Endothelial cell of umbilical vein (primary cell): ENCODE measurements around the gene EIF2AK2. TPM values are rescaled to one million over a fixed set of nuclear protein-coding genes. Genes with fewer than 3 reads are reported as not detected.

Experiments
- BruUV-seq: library from RNA; stranded (reverse); fragments of 400-500 nt; replicated peaks from 2 replicates; lab custom pipeline; 2021; lab: Mats Ljungman, UMichigan
- CTCF ChIA-PET: fragments of 300-600, 350-600 bp; sonication (Branson Sonifier 250); formaldehyde crosslinking; loops from one replicate; lab custom pipeline; 2021; ENCODE audit warnings: antibody characterized with exemption, inconsistent platforms; lab: Charles Lee
- POLR2A ChIA-PET: fragments of 300-600, 350-600 bp; sonication (Branson Sonifier 250); formaldehyde crosslinking; loops from one replicate; lab custom pipeline; 2021; ENCODE audit warnings: antibody characterized with exemption, inconsistent platforms; lab: Charles Lee
- DNase-seq: peaks from one replicate; pipeline ENCODE4 v3.0.0-alpha.2; 2011; ENCODE audit warnings: low read depth, low spot score
- FAIRE-seq: peaks from 2 replicates; lab custom pipeline; 2011; peaks lifted over from hg19 to GRCh38; lab: Jason Lieb, UNC
- H2AFZ ChIP-seq: 2 replicates; pipeline ENCODE4 v1.6.0; 2012; ENCODE audit warnings: low read depth, low read length, control low read depth, inconsistent platforms
- H3K27ac ChIP-seq: 2 replicates; pipeline ENCODE4 v1.5.1; 2011; ENCODE audit warnings: low read depth, mild to moderate bottlenecking, control low read depth, low read length, moderate library complexity; ENCODE audit not compliant: insufficient read depth
- H3K27me3 ChIP-seq, 2 experiments: 2 replicates each; pipeline versions ENCODE4 v1.6.0 to v1.6.1; 2011; ENCODE audit warnings: low read length in 2 of 2, mixed read lengths in 1 of 2; ENCODE audit not compliant: control insufficient read depth in 2 of 2, insufficient read depth in 2 of 2
- H3K36me3 ChIP-seq, 2 experiments: 2 replicates in 1 of 2; 3 replicates in 1 of 2; pipeline ENCODE4 v1.5.1; 2011; ENCODE audit warnings: low read length in 2 of 2, mild to moderate bottlenecking in 1 of 2, moderate library complexity in 1 of 2; ENCODE audit not compliant: control insufficient read depth in 2 of 2, insufficient read depth in 2 of 2; ENCODE audit errors: extremely low read depth in 1 of 2
- H3K4me1 ChIP-seq: 3 replicates; pipeline ENCODE4 v1.5.1; 2011; ENCODE audit warnings: mild to moderate bottlenecking, low read length; ENCODE audit not compliant: control insufficient read depth, insufficient read depth; ENCODE audit errors: extremely low read depth
- H3K4me2 ChIP-seq: 2 replicates; pipeline ENCODE4 v1.6.1; 2011; ENCODE audit warnings: low read length, control low read depth, mixed read lengths; ENCODE audit not compliant: insufficient read depth
- H3K4me3 ChIP-seq, 3 experiments: fragments of 200-600 bp in 1 of 3; sonication (generic), shearing (Covaris generic) in 1 of 3; replicated peaks in 1 of 3; 2 replicates each; pipeline ENCODE4 v1.5.1; 2011 to 2016; ENCODE audit warnings: control low read depth in 3 of 3, low read length in 3 of 3, mild to moderate bottlenecking in 2 of 3, inconsistent platforms in 1 of 3, low read depth in 1 of 3, moderate library complexity in 1 of 3; ENCODE audit not compliant: insufficient read depth in 1 of 3
- H3K79me2 ChIP-seq: 2 replicates; pipeline ENCODE4 v1.6.0; 2012; ENCODE audit warnings: low read length, inconsistent platforms; ENCODE audit not compliant: control insufficient read depth, insufficient read depth
- H3K9ac ChIP-seq: replicated peaks from 2 replicates; pipeline ENCODE3; 2011; ENCODE audit warnings: low read length, control low read depth; ENCODE audit not compliant: insufficient read depth; ENCODE audit errors: extremely low read depth
- H3K9me1 ChIP-seq: replicated peaks from 3 replicates; pipeline ENCODE4 v1.6.0; 2011; ENCODE audit warnings: mild to moderate bottlenecking, low read length; ENCODE audit not compliant: control insufficient read depth, insufficient read depth; ENCODE audit errors: extremely low read depth
- H3K9me3 ChIP-seq: replicated peaks from 2 replicates; pipeline ENCODE4 v1.5.1; 2012; ENCODE audit warnings: low read length, inconsistent platforms; ENCODE audit not compliant: control insufficient read depth, insufficient read depth
- H4K20me1 ChIP-seq: replicated peaks from 2 replicates; pipeline ENCODE3; 2011; ENCODE audit warnings: mild to moderate bottlenecking, low read length; ENCODE audit not compliant: control insufficient read depth, insufficient read depth; ENCODE audit errors: extremely low read depth
- EZH2 ChIP-seq: IDR thresholded peaks from 2 replicates; pipeline ENCODE4 v1.6.1; 2012; ENCODE audit warnings: borderline replicate concordance, low read depth, mild to moderate bottlenecking, moderate library complexity, low read length, inconsistent platforms; ENCODE audit not compliant: severe bottlenecking
- FOS ChIP-seq: IDR thresholded peaks from 2 replicates; pipeline ENCODE4 v1.6.1; 2011; ENCODE audit warnings: mild to moderate bottlenecking, low read length, moderate library complexity, borderline replicate concordance; ENCODE audit not compliant: insufficient read depth
- GATA2 ChIP-seq: IDR thresholded peaks from 2 replicates; pipeline ENCODE4 v1.7.0; 2011; ENCODE audit warnings: low read depth, mild to moderate bottlenecking, moderate library complexity, mixed read lengths, low read length; ENCODE audit not compliant: insufficient read length, insufficient read depth
- JUN ChIP-seq: IDR thresholded peaks from 2 replicates; pipeline ENCODE4 v1.6.1; 2011; ENCODE audit warnings: borderline replicate concordance, low read depth; ENCODE audit not compliant: insufficient read length, insufficient read depth
- MAX ChIP-seq: IDR thresholded peaks from 2 replicates; pipeline ENCODE4 v1.6.1; 2011; ENCODE audit not compliant: insufficient read depth, insufficient read length
- MYC ChIP-seq: IDR thresholded peaks from one replicate; pipeline ENCODE4 v1.6.1; 2011; ENCODE audit warnings: mild to moderate bottlenecking, low read depth, low read length
- POLR2A ChIP-seq: IDR thresholded peaks from 2 replicates; pipeline ENCODE4 v1.6.1; 2012; ENCODE audit warnings: low read depth, mild to moderate bottlenecking, control low read depth, low read length
- POLR2AphosphoS5 ChIP-seq: IDR thresholded peaks from 2 replicates; pipeline ENCODE4 v1.6.1; 2012; ENCODE audit warnings: low read depth, mild to moderate bottlenecking, control low read depth, low read length, moderate library complexity; ENCODE audit not compliant: insufficient read depth
- dilution Hi-C: fragments of 300-500 bp; cut with MboI; formaldehyde crosslinking; loops from one replicate; pipeline ENCODE4 v1.15.0; 2019; ENCODE audit warnings: low sequenced_read_pairs; ENCODE audit not compliant: extremely low pct_ligation_motif_present
- intact Hi-C: fragments of 100-400 bp; cut with micrococcal nuclease; formaldehyde crosslinking; loops from one replicate; pipeline ENCODE4 v1.10.0; 2022
- polyA plus RNA-seq, 4 experiments: library from polyadenylated mRNA; depleted of rRNA in 3 of 4; stranded (reverse) in 3 of 4; unstranded in 1 of 4; fragments of >200 nt; gene quantifications; 2 replicates each; pipeline versions ENCODE4 v1.2.1 to v1.2.3, GENCODE V29; 2011 to 2012; ENCODE audit warnings: missing spikeins in 1 of 4
- total RNA-seq: library from RNA; stranded (reverse); gene quantifications from 2 replicates; pipeline ENCODE4 v1.2.3, GENCODE V29; 2021
- TF ChIP-seq, protein P1 (sequence below), 2 donors: IDR thresholded peaks; 1 replicate in 1 of 2; 2 replicates in 1 of 2; pipeline ENCODE4 v1.5.1; 2011; ENCODE audit warnings: low read length in 2 of 2, mild to moderate bottlenecking in 2 of 2, moderate library complexity in 2 of 2, control low read depth in 1 of 2, inconsistent platforms in 1 of 2, low read depth in 1 of 2; ENCODE audit not compliant: insufficient read depth in 1 of 2; ENCODE audit errors: extremely low read depth in 1 of 2

The EIF2AK2 gene
- total and polyA plus RNA-seq, 2 donors (not counting 3 experiments of a cell fraction or from before 2014, with no cell fraction given), result 8.0 to 41.1 TPM

GRCh38 chr2:37110306-37111212 is 46.2 kb downstream of the EIF2AK2 start:
- H2AFZ ChIP-seq, result no peak overlapping the region
- dilution Hi-C loops (no loop called here), intact Hi-C loops (no loop called here)
- peak; percentile 9 for DNase-seq
- peak; percentile 21 for FAIRE-seq
- H3K36me3 ChIP-seq, result peaks cover 6 to 8% of the 10 kb centered on the region in 2 experiments
- no peak overlapping the region for H3K4me3 ChIP-seq
- ChIA-PET POLR2A (no interaction called here), CTCF (no interaction called here)
- H3K9ac ChIP-seq, result no peak overlapping the region
- no peaks in the 10 kb centered on the region for H3K79me2 ChIP-seq
- no peaks in the 10 kb centered on the region for H3K27me3 ChIP-seq
- H3K4me1 ChIP-seq, result no peaks in the 10 kb centered on the region
- H3K9me3 ChIP-seq, result no peaks in the 10 kb centered on the region
- H3K27ac ChIP-seq, result no peak overlapping the region
- BruUV-seq, result no TSS peak
- no peaks in the 10 kb centered on the region for H4K20me1 ChIP-seq
- H3K4me2 ChIP-seq, result no peak overlapping the region
- TF ChIP-seq GATA2, result no peak
- TF ChIP-seq MYC, result no peak
- TF ChIP-seq, protein P1, sequence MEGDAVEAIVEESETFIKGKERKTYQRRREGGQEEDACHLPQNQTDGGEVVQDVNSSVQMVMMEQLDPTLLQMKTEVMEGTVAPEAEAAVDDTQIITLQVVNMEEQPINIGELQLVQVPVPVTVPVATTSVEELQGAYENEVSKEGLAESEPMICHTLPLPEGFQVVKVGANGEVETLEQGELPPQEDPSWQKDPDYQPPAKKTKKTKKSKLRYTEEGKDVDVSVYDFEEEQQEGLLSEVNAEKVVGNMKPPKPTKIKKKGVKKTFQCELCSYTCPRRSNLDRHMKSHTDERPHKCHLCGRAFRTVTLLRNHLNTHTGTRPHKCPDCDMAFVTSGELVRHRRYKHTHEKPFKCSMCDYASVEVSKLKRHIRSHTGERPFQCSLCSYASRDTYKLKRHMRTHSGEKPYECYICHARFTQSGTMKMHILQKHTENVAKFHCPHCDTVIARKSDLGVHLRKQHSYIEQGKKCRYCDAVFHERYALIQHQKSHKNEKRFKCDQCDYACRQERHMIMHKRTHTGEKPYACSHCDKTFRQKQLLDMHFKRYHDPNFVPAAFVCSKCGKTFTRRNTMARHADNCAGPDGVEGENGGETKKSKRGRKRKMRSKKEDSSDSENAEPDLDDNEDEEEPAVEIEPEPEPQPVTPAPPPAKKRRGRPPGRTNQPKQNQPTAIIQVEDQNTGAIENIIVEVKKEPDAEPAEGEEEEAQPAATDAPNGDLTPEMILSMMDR (IDR thresholded peaks at IDR 0.05; ENCODE audit: extremely low read depth in 1 of 2, insufficient read depth in 1 of 2, low read depth in 1 of 2, low read length in 2 of 2), result no peak
- no peak for TF ChIP-seq FOS
- TF ChIP-seq POLR2A, result no peak
- TF ChIP-seq POLR2AphosphoS5, result no peak
- no peak for TF ChIP-seq JUN
- no peak for TF ChIP-seq EZH2
- TF ChIP-seq MAX, result no peak
- no peaks in the 10 kb centered on the region for H3K9me1 ChIP-seq
